Uterus (tissue), 4 donors: Measurements from ENCODE around the gene SRRT. TPM values are rescaled to one million over a fixed set of nuclear protein-coding genes. Genes with fewer than 3 reads are reported as not detected.
A peak's percentile ranks its signal among the peaks of the same experiment; 100 is the strongest.

ENCODE experiments used
- DNase-seq, 2 donors: peaks; one replicate each; pipeline ENCODE4 v3.0.0-alpha.2; 2019 to 2020
- H3K27ac ChIP-seq, 2 donors: fragments of 200-600 bp; sonication (generic); 1 replicate in 1 of 2; 2 replicates in 1 of 2; pipeline ENCODE4 v1.5.1; 2016 to 2018
- H3K27me3 ChIP-seq, 2 donors: fragments of 200-600 bp; sonication (generic); one replicate each; pipeline ENCODE4 v1.5.1; 2018 to 2019; ENCODE audit warnings: control low read depth in 1 of 2
- H3K36me3 ChIP-seq, 2 donors: fragments of 200-600 bp; sonication (generic); one replicate each; pipeline ENCODE4 v1.5.1; 2019; ENCODE audit warnings: control low read depth in 1 of 2
- H3K4me1 ChIP-seq, 2 donors: fragments of 200-600 bp; sonication (generic); one replicate each; pipeline ENCODE4 v1.5.1; 2018 to 2019; ENCODE audit warnings: control low read depth in 1 of 2
- H3K4me3 ChIP-seq, 2 donors: fragments of 200-600 bp; sonication (generic); 1 replicate in 1 of 2; 2 replicates in 1 of 2; pipeline ENCODE4 v1.5.1; 2018 to 2019; ENCODE audit warnings: mild to moderate bottlenecking in 1 of 2
- H3K9me3 ChIP-seq, 2 donors: fragments of 200-600 bp; sonication (generic); one replicate each; pipeline ENCODE4 v1.5.1; 2019; ENCODE audit warnings: control low read depth in 1 of 2
- POLR2A ChIP-seq, 2 donors: fragments of 450-650 bp; IDR thresholded peaks; one replicate each; pipeline ENCODE4 v1.6.1; 2016; ENCODE audit warnings: antibody characterized with exemption in 2 of 2, mild to moderate bottlenecking in 1 of 2, moderate library complexity in 1 of 2
- intact Hi-C: fragments of 100-400 bp; cut with DNase I; formaldehyde crosslinking; loops from one replicate; pipeline ENCODE4 v1.15.1; 2023; ENCODE audit warnings: low total_unique reads
- total RNA-seq, 4 donors: library from RNA; depleted of rRNA in 3 of 4; stranded (reverse); fragments of >200 nt in 3 of 4; gene quantifications; one replicate each; pipeline versions ENCODE4 v1.1.0 to v1.2.4, GENCODE V29; 2014 to 2023
- TF ChIP-seq, protein P1 (sequence below), 4 experiments: fragments of 200-600 bp in 2 of 4; fragments of 450-650 bp in 2 of 4; sonication (generic) in 2 of 4; IDR thresholded peaks; one replicate each; pipeline ENCODE4 v1.5.1; 2016 to 2019; ENCODE audit warnings: antibody characterized with exemption in 4 of 4, mild to moderate bottlenecking in 2 of 4, moderate library complexity in 1 of 4
- donor health status: DM: yes; HTN: yes; CAD: no.

SRRT gene, protein sequence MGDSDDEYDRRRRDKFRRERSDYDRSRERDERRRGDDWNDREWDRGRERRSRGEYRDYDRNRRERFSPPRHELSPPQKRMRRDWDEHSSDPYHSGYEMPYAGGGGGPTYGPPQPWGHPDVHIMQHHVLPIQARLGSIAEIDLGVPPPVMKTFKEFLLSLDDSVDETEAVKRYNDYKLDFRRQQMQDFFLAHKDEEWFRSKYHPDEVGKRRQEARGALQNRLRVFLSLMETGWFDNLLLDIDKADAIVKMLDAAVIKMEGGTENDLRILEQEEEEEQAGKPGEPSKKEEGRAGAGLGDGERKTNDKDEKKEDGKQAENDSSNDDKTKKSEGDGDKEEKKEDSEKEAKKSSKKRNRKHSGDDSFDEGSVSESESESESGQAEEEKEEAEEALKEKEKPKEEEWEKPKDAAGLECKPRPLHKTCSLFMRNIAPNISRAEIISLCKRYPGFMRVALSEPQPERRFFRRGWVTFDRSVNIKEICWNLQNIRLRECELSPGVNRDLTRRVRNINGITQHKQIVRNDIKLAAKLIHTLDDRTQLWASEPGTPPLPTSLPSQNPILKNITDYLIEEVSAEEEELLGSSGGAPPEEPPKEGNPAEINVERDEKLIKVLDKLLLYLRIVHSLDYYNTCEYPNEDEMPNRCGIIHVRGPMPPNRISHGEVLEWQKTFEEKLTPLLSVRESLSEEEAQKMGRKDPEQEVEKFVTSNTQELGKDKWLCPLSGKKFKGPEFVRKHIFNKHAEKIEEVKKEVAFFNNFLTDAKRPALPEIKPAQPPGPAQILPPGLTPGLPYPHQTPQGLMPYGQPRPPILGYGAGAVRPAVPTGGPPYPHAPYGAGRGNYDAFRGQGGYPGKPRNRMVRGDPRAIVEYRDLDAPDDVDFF
- 100 to 1,000 TPM in 1 of 4 donors, 10 to 100 TPM in 3; 17.1 to 185 (median 41.1) TPM for total RNA-seq

DNA sequence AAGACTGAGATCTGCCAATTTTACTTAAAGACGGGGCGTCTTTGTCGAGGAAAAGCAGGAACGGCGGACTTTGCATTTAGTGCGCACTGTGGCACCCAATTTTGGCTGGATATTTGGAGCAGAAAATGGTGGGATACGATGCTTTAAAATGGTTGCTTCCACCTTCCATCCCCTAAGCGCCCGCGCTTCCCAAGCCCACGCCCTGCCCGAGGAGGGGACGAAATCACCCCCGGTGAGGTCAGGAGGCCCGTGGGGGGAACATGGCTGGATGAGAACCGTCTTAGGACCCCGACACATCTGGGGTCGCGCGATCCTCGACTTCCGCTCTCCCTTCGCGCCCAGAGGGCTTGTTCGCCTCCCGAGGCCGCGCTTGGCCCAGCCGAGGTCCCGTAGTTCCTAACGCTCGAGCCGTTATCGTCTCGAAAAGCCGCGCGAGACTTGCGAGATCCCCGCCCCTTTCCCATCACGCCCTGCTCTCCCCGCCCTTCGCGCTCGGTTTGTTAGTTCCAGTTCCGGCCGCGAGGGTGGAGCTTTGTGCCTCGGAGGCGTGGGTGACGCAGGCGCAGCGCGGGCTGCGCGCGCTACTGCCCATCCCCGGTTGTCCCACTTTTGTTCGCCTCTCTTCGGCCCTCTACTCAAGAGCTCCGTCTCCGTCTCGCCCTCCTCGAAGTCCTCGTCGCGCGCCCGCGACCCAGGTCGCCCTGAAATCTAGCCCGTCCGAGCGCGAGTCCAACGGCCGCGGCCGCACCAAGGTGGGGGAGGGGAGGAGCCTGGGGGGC lies at the start of gene SRRT:
Gene SRRT (plus strand): TSS at position 527 of the 779 bp plus-strand sequence. CDS start 488 bp downstream, outside the sequence.
- H3K4me1 ChIP-seq = peaks cover 0 to 13% of the 10 kb centered on the region in 2 donors
- H3K36me3 ChIP-seq = no peaks in the 10 kb centered on the region
- intact Hi-C loops = no loop called here
- TF ChIP-seq, protein P1, sequence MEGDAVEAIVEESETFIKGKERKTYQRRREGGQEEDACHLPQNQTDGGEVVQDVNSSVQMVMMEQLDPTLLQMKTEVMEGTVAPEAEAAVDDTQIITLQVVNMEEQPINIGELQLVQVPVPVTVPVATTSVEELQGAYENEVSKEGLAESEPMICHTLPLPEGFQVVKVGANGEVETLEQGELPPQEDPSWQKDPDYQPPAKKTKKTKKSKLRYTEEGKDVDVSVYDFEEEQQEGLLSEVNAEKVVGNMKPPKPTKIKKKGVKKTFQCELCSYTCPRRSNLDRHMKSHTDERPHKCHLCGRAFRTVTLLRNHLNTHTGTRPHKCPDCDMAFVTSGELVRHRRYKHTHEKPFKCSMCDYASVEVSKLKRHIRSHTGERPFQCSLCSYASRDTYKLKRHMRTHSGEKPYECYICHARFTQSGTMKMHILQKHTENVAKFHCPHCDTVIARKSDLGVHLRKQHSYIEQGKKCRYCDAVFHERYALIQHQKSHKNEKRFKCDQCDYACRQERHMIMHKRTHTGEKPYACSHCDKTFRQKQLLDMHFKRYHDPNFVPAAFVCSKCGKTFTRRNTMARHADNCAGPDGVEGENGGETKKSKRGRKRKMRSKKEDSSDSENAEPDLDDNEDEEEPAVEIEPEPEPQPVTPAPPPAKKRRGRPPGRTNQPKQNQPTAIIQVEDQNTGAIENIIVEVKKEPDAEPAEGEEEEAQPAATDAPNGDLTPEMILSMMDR (IDR thresholded peaks at IDR 0.05) = peak; percentile 24 to 89 (median 54)
- TF ChIP-seq POLR2A (IDR thresholded peaks at IDR 0.05) = peak; percentile 86 to 98
- peak within 1 kb of the TSS; percentile 87 to 98 for H3K4me3 ChIP-seq
- H3K27ac ChIP-seq = peak within 1 kb of the TSS; percentile 97 to 99
- no peaks in the 10 kb centered on the region for H3K27me3 ChIP-seq
- DNase-seq = peak; percentile 99
- no peaks in the 10 kb centered on the region for H3K9me3 ChIP-seq

DNA sequence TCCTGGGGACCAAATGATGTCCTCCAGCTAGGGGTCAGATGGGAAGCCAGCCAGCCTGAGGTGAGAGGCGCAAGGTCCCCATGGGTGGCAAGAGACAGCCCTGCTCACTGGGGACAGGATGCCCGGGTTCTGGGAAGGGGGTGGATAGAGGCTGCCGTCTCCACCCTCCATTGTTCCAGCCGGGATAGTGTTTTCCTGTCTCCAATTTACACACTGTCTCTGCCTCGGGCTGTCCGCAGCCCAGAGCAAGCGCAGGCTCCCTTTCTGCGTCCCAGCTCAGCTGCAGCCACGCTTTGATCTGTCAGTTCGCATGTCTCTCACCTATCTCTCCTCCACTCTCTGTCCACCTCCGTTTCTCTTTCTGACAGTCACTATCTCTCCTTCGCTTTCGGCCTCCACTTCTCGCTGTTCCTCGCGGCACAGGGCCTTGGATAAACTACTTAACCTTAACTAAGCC lies 49.7 kb upstream of the SRRT start:
- no peaks in the 10 kb centered on the region for H3K9me3 ChIP-seq
- no peaks in the 10 kb centered on the region for H3K36me3 ChIP-seq
- no peaks in the 10 kb centered on the region for H3K27me3 ChIP-seq
- H3K4me1 ChIP-seq = no peaks in the 10 kb centered on the region
- peak overlapping the region; percentile 54 to 88 for H3K4me3 ChIP-seq
- peak in 1 of 2 donors; percentile 28 for DNase-seq
- intact Hi-C loops = no loop called here
- TF ChIP-seq, protein P1 (IDR thresholded peaks at IDR 0.05) = no peak
- TF ChIP-seq POLR2A (IDR thresholded peaks at IDR 0.05) = no peak
- peak overlapping the region; percentile 92 to 96 for H3K27ac ChIP-seq

DNA sequence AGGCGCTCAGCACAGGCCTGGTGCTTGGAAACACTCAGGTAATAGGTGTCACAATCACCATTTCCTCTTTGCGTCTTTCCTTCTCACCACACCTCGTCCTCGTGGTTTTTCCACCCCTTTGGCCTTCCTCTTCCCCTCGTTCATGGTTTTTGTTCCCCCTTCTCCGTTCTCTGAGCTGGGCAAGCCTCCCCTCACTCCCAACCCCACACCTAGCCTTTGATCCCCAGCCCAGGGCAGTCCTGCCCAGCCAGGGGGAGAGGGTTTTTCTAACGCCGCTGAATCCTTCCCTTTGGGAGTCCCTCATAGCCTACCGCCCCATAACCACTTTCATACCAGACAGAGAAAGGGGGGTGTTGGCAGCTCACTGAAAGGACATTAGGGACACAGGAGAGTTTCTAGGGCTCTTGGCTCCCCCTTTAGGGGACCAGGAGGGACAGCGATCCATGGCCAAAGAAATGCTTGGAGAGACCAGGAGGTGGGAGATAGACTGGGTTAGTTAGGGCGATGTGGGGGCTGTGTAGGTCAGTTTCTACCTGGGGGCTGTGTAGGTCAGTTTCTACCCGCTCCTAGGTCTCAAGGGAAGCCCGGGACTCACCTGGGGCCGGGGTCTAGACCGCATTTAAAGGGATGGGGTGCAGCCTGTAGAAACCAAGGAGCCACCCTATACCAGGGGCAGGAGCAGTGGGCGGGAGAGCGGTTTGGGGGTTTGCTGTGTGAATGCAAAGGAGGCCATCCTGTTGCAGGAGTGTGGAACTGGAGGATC lies 49.0 kb upstream of the SRRT start:
- no peaks in the 10 kb centered on the region for H3K36me3 ChIP-seq
- no peak for TF ChIP-seq POLR2A (IDR thresholded peaks at IDR 0.05)
- TF ChIP-seq, protein P1 (IDR thresholded peaks at IDR 0.05) = peak in 2 of 4 experiments; percentile 28 to 45
- H3K4me1 ChIP-seq = no peaks in the 10 kb centered on the region
- no peaks in the 10 kb centered on the region for H3K9me3 ChIP-seq
- no peaks in the 10 kb centered on the region for H3K27me3 ChIP-seq
- peak in 1 of 2 donors; percentile 55 for DNase-seq
- intact Hi-C loops = no loop called here
- peak overlapping the region; percentile 54 to 88 for H3K4me3 ChIP-seq
- peak overlapping the region; percentile 92 to 96 for H3K27ac ChIP-seq

DNA sequence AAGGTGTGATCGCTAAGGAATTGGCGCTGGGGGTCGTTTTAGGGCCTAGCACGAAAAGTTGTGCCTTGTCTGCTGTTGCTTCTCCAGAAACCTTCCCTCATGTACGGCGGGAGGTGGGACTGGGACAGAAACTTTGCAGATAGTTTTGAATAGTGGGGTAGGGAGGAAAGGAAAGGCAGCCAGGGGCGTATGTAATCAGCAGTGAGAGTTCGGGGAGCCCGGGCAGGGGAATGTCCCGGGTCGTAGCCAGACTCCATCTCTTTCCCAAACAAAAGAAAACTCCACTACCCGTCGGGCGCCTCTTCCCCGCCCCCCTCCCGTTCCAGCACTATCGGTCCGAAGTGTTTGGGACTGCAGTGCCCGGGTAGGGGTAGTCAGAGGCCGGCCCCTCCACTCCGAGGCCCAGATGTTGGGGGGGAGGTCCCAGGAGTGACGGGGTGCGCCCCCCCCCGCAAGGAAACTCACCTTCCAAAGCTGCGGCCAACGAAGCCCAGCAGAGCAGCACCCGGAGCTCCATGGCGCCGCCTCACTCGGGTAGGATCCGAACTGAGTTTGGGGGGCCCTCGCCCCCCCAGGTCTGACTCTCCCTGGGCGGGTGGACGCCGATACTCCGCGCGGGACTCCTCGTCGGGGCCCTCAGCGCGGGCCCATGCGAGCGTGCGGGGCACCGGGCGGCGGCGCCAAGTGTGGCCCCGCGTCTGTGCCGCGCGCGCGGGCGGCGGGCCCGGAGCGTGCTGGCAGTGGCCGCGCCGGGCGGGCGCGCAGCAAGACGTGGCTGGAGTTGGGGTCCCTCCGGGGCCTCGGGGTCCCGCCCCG lies 48.2 kb upstream of the SRRT start:
- H3K4me1 ChIP-seq = no peaks in the 10 kb centered on the region
- intact Hi-C loops = no loop called here
- peak overlapping the region; percentile 92 to 96 for H3K27ac ChIP-seq
- DNase-seq = peak; percentile 47 to 51
- H3K36me3 ChIP-seq = no peaks in the 10 kb centered on the region
- no peaks in the 10 kb centered on the region for H3K27me3 ChIP-seq
- peak overlapping the region; percentile 54 to 88 for H3K4me3 ChIP-seq
- no peak for TF ChIP-seq POLR2A (IDR thresholded peaks at IDR 0.05)
- TF ChIP-seq, protein P1 (IDR thresholded peaks at IDR 0.05) = no peak
- no peaks in the 10 kb centered on the region for H3K9me3 ChIP-seq
